GM23338 (cell line): ENCODE results near the gene CHEK1. TPM values are rescaled to one million over a fixed set of nuclear protein-coding genes. Genes with fewer than 3 reads are reported as not detected.

ENCODE experiments used
- ATAC-seq: fragments of 200-7000 bp; cut with Tn5 transposase; 3 replicates; pipeline ENCODE4 v1.9.1; 2020
- DNase-seq: peaks from one replicate; pipeline ENCODE4 v3.0.0-alpha.2; 2015; ENCODE audit warnings: low spot score
- H2AFZ ChIP-seq: fragments of 200-600 bp; sonication (generic); 2 replicates; pipeline ENCODE4 v1.8.0; 2016; ENCODE audit warnings: antibody characterized with exemption, mild to moderate bottlenecking, moderate library complexity
- H3F3A ChIP-seq: fragments of 200-600 bp; sonication (generic); replicated peaks from 2 replicates; pipeline ENCODE4 v1.8.0; 2017; ENCODE audit warnings: antibody characterized with exemption, mixed run types, low read depth
- H3K27ac ChIP-seq: fragments of 200-600 bp; sonication (generic); 2 replicates; pipeline ENCODE4 v1.6.1; 2016; ENCODE audit warnings: low read depth
- H3K27me3 ChIP-seq: fragments of 200-600 bp; sonication (generic); 2 replicates; pipeline ENCODE4 v1.8.0; 2016; ENCODE audit warnings: mild to moderate bottlenecking, mixed run types, moderate library complexity; ENCODE audit not compliant: insufficient read depth
- H3K36me3 ChIP-seq: fragments of 200-600 bp; sonication (generic); 2 replicates; pipeline ENCODE4 v1.8.0; 2016; ENCODE audit warnings: mild to moderate bottlenecking; ENCODE audit not compliant: insufficient read depth
- H3K4me1 ChIP-seq: fragments of 200-600 bp; sonication (generic); 2 replicates; pipeline ENCODE4 v1.8.0; 2016; ENCODE audit warnings: mild to moderate bottlenecking, moderate library complexity; ENCODE audit not compliant: insufficient read depth
- H3K4me2 ChIP-seq: fragments of 200-600 bp; sonication (generic); 2 replicates; pipeline ENCODE4 v1.7.1; 2017; ENCODE audit warnings: mixed run types
- H3K4me3 ChIP-seq: fragments of 200-600 bp; sonication (generic); 2 replicates; pipeline ENCODE4 v1.6.1; 2016; ENCODE audit warnings: mixed run types
- H3K79me2 ChIP-seq: fragments of 200-600 bp; sonication (generic); replicated peaks from 2 replicates; pipeline ENCODE4 v1.8.0; 2017; ENCODE audit warnings: mild to moderate bottlenecking; ENCODE audit not compliant: insufficient read depth
- H3K9me2 ChIP-seq: fragments of 200-600 bp; sonication (generic); 2 replicates; pipeline ENCODE4 v1.8.0; 2017; ENCODE audit not compliant: insufficient read depth
- H4K20me1 ChIP-seq: fragments of 200-600 bp; sonication (generic); replicated peaks from 2 replicates; pipeline ENCODE4 v1.8.0; 2017; ENCODE audit warnings: mild to moderate bottlenecking; ENCODE audit not compliant: insufficient read depth
- H3K27ac Mint-ChIP-seq: 2 replicates; pipeline ENCODE4 v1.8.0; 2020; ENCODE audit warnings: inconsistent platforms, mild to moderate bottlenecking, moderate library complexity, mixed read lengths
- H3K27me3 Mint-ChIP-seq: 3 replicates; pipeline ENCODE4 v1.8.0; 2022; ENCODE audit warnings: low read depth, mild to moderate bottlenecking, moderate library complexity, mixed read lengths, inconsistent platforms; ENCODE audit not compliant: insufficient read depth, poor library complexity
- H3K36me3 Mint-ChIP-seq: 3 replicates; pipeline ENCODE4 v1.8.0; 2021; ENCODE audit warnings: low read depth, mild to moderate bottlenecking, inconsistent platforms, moderate library complexity, mixed read lengths
- H3K4me1 Mint-ChIP-seq: 3 replicates; pipeline ENCODE4 v1.8.0; 2020; ENCODE audit warnings: mild to moderate bottlenecking, inconsistent platforms, mixed read lengths
- H3K4me3 Mint-ChIP-seq: 3 replicates; pipeline ENCODE4 v1.8.0; 2021; ENCODE audit warnings: moderate library complexity, mild to moderate bottlenecking, inconsistent platforms, mixed read lengths
- H3K9me3 Mint-ChIP-seq: 3 replicates; pipeline ENCODE4 v1.8.0; 2020; ENCODE audit warnings: moderate library complexity, mild to moderate bottlenecking, inconsistent platforms, mixed read lengths
- CREB1 ChIP-seq: fragments of 250-450 bp; sonication (Bioruptor Pico); IDR thresholded peaks from 2 replicates; pipeline ENCODE4 v1.5.0; 2020; ENCODE audit warnings: low read depth, mild to moderate bottlenecking, moderate library complexity
- CTCF ChIP-seq, 2 experiments: fragments of 200-600 bp in 1 of 2; sonication (generic) in 1 of 2; conservative IDR thresholded peaks; 2 replicates each; pipeline versions ENCODE4 v1.5.1 to v1.6.1; 2016 to 2017; ENCODE audit warnings: antibody characterized with exemption in 2 of 2, low read depth in 2 of 2, mild to moderate bottlenecking in 2 of 2, moderate library complexity in 1 of 2
- ETS1 ChIP-seq: IDR thresholded peaks from 2 replicates; pipeline ENCODE4 v1.6.1; 2016; ENCODE audit warnings: antibody characterized with exemption
- EZH2 ChIP-seq: fragments of 200-600 bp; sonication (generic); IDR thresholded peaks from one replicate; pipeline ENCODE4 v1.8.0; 2017; ENCODE audit warnings: antibody characterized with exemption, mild to moderate bottlenecking, low read depth; ENCODE audit not compliant: unreplicated experiment
- JUNB ChIP-seq: IDR thresholded peaks from one replicate; pipeline ENCODE4 v1.6.1; 2016; ENCODE audit warnings: antibody characterized with exemption; ENCODE audit not compliant: unreplicated experiment
- NANOG ChIP-seq: IDR thresholded peaks from 2 replicates; pipeline ENCODE4 v1.6.1; 2016; ENCODE audit warnings: antibody characterized with exemption, borderline replicate concordance
- POLR2AphosphoS5 ChIP-seq: IDR thresholded peaks from 2 replicates; pipeline ENCODE4 v1.6.1; 2016; ENCODE audit warnings: antibody characterized with exemption, low read depth
- STAT1 ChIP-seq: IDR thresholded peaks from one replicate; pipeline ENCODE4 v1.6.1; 2016; ENCODE audit warnings: antibody characterized with exemption; ENCODE audit not compliant: unreplicated experiment
- ZNF114 ChIP-seq: fragments of 250-450 bp; sonication (Bioruptor Pico); IDR thresholded peaks from 2 replicates; pipeline ENCODE4 v1.5.0; 2020; ENCODE audit warnings: mild to moderate bottlenecking, moderate library complexity
- ZNF331 ChIP-seq: fragments of 250-450 bp; sonication (Bioruptor Pico); IDR thresholded peaks from 2 replicates; pipeline ENCODE4 v1.5.0; 2020; ENCODE audit warnings: low read depth, mild to moderate bottlenecking, moderate library complexity
- polyA plus RNA-seq: library from polyadenylated mRNA; unstranded; fragments of >200 nt; fragmentation: Nextera tagmentation; extraction: Ambion mirVana; gene quantifications from 2 replicates; pipeline ENCODE4 v1.2.1, GENCODE V29; 2016
- total RNA-seq: library from RNA; depleted of rRNA; stranded (reverse); fragments of >200 nt; shearing (Covaris generic); gene quantifications from 2 replicates; pipeline ENCODE4 v1.2.3, GENCODE V29; 2014

The CHEK1 gene
- total and polyA plus RNA-seq, 2 experiments from 2014 or later: 90.0 to 102 TPM

- H3K9me3 Mint-ChIP-seq: peaks cover 5% of the 10 kb centered on the region; the same call in 2 of the 3 replicates
- H3K27ac Mint-ChIP-seq: no peak overlapping the region
- H3K36me3 Mint-ChIP-seq: peaks cover 72% of the 10 kb centered on the region
Measured at GRCh38 chr11:125663910-125664309, 38.9 kb downstream of the CHEK1 start.

GRCh38 chr11:125667151-125667550 lies 42.2 kb downstream of the CHEK1 start:
- TF ChIP-seq CREB1 (CRISPR knock-in tag) (no peak), CTCF (conservative IDR thresholded peaks at IDR 0.05; ENCODE audit: low read depth in 2 of 2) (no peak), NANOG (no peak), JUNB (no peak), ZNF331 (no peak), POLR2AphosphoS5 (no peak), ZNF114 (CRISPR knock-in tag) (no peak), ETS1 (no peak), STAT1 (no peak), EZH2 (no peak)
- H4K20me1 ChIP-seq: no peaks in the 10 kb centered on the region; the same call in 1 of the 2 replicates
- H3K36me3 ChIP-seq: peaks cover 5% of the 10 kb centered on the region; the same call in 1 of the 2 replicates

More at GRCh38 chr11:125663910-125664309, 38.9 kb downstream of the CHEK1 start:
- no peak for DNase-seq
- no peaks in the 10 kb centered on the region for H3K4me1 ChIP-seq
- peaks cover 5% of the 10 kb centered on the region; the same call in 1 of the 2 replicates for H3K36me3 ChIP-seq
- no peak overlapping the region for H2AFZ ChIP-seq
- no peak for ATAC-seq
- Mint-ChIP-seq H3K27me3 (no peaks in the 10 kb centered on the region), H3K4me3 (no peak overlapping the region), H3K4me1 (no peaks in the 10 kb centered on the region)
- TF ChIP-seq ZNF331 (no peak), ETS1 (no peak), EZH2 (no peak), STAT1 (no peak)
- H3K4me2 ChIP-seq: no peak overlapping the region
- H3K27me3 ChIP-seq: no peaks in the 10 kb centered on the region
- H3F3A ChIP-seq: no peaks in the 10 kb centered on the region
- H3K79me2 ChIP-seq: peaks cover 47% of the 10 kb centered on the region
- H3K9me2 ChIP-seq: no peaks in the 10 kb centered on the region
- no peaks in the 10 kb centered on the region; the same call in 1 of the 2 replicates for H4K20me1 ChIP-seq
- H3K4me3 ChIP-seq: no peak overlapping the region
- no peak overlapping the region for H3K27ac ChIP-seq

More at GRCh38 chr11:125667151-125667550, 42.2 kb downstream of the CHEK1 start:
- Mint-ChIP-seq H3K4me1 (no peaks in the 10 kb centered on the region), H3K4me3 (no peak overlapping the region), H3K9me3 (peaks cover 5% of the 10 kb centered on the region; the same call in 2 of the 3 replicates), H3K27ac (no peak overlapping the region), H3K36me3 (peaks cover 58% of the 10 kb centered on the region), H3K27me3 (no peaks in the 10 kb centered on the region)
- Histone ChIP-seq H3F3A (no peaks in the 10 kb centered on the region), H3K27ac (no peak overlapping the region), H3K4me1 (no peaks in the 10 kb centered on the region), H3K4me2 (no peak overlapping the region), H3K9me2 (no peaks in the 10 kb centered on the region), H3K4me3 (no peak overlapping the region), H3K27me3 (no peaks in the 10 kb centered on the region), H2AFZ (no peak overlapping the region), H3K79me2 (peaks cover 49% of the 10 kb centered on the region)
- DNase-seq (no peak), ATAC-seq (no peak)
